HG03354 (cell line): ENCODE measurements around the gene KCNH2.
A peak's percentile ranks its signal among the peaks of the same experiment; 100 is the strongest.

ENCODE experiments used
- ATAC-seq: cut with Tn5 transposase; IDR thresholded peaks from one replicate; pipeline ENCODE4 v1.9.1; 2021; ENCODE audit warnings: mild to moderate bottlenecking; ENCODE audit not compliant: unreplicated experiment, poor library complexity, severe bottlenecking

KCNH2 gene

DNA sequence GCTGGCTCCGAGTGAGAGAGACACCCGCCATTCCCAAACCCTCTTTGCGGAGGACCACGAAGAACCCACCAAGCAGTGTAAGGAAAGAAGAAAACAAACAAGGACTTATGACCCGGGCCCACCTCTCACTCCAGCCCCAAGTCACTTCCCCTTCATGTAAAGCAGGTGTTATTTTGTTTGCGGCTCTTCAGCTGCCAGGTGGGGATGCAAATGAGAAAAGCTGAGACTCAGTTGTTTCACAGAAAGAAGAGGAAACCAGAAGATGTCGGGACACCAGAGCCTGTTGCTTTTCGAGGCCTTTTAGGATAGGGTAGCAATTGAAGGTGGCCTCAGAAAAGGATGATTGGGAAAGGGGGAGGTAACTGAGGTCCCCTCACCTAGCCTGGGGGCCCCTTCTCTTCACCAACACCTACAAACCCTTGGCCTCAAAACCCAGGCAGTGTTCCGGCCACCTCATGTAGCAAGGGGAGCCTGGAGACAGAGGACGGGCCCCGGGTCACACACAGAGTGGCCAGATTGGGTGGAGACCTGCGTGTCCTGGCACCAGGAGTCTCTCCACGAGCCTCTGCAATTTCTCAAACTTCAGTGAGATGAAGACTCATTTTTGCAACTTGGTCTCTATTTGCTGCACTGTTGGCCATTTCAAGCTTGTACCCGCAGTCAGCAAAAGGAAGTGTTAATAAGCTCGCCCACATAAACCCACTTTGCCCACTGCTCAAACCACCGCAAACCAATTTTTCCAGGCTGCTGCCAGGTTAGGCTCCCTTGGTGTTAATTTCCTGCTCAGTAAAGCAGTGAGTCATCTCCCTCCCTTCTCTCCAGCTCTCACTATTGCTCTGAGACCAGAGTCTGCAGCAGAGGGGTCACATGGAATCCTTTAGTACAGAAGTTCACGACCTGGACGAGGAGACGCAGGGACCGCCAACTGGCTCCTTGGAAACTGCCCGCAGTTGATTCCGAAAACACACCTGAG lies 80.3 kb downstream of the KCNH2 start:
- peak; percentile 80 for ATAC-seq

DNA sequence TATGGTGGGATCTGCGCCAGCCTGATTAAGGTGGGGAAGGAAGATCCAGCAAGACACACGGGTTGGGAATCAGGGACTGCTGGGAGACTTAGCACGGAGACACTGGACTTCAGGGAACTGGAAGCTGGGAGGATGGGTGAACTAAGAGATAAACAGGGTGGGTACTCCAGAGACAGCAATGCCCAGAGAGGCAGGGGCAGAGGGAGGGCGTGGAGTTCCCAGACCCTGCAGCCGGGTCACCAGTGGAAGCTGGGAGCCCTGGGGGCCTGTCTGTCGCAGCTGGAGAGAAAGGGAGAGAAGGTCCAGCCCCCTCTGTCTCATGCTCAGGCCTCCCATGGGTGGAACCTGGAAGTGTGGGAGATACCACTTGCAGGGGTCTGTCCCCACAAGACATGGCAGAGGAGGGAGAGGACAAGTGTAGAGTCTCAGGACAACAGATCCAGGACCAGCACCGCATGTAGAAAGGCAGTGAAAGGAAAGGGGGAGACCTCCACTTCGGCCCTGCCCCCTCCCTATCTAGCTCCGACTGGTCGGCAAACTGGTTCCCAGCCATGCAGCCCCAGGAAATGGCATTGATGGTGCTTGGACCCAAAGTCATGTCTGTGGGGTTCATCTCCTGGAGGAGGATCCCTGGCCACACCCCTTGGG lies 81.4 kb downstream of the KCNH2 start:
- no peak for ATAC-seq

DNA sequence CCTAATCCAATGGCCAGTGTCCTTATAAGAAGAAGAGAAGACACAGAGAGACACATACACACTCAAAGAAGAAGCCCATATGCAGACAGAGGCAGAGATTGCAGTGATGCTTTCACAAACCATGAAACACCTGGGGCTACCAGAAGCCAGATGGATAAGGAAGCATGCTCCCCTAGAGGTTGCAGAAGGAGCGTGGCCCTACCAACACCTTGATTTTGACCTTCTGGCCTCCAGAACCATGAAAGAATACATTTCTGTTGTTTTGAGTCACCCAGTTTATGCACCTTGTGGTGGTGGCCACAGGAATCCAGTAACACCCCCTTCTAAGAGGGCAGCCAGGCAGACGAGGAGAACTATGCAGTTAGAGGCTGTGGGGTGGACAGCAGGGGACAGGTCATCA lies 82.3 kb downstream of the KCNH2 start:
- no peak for ATAC-seq
